AG08395 (cell line): ENCODE results near the gene DVL2.
"Not testable (repeated sequence)": the region's sequence is repeated elsewhere in the genome, so short reads cannot be mapped to it uniquely, and the experiment has no call there.

Source experiments
- DNase-seq: peaks from one replicate; pipeline ENCODE4 v3.0.0; 2012; ENCODE audit warnings: mixed read lengths, low spot score

DVL2 gene

DNA sequence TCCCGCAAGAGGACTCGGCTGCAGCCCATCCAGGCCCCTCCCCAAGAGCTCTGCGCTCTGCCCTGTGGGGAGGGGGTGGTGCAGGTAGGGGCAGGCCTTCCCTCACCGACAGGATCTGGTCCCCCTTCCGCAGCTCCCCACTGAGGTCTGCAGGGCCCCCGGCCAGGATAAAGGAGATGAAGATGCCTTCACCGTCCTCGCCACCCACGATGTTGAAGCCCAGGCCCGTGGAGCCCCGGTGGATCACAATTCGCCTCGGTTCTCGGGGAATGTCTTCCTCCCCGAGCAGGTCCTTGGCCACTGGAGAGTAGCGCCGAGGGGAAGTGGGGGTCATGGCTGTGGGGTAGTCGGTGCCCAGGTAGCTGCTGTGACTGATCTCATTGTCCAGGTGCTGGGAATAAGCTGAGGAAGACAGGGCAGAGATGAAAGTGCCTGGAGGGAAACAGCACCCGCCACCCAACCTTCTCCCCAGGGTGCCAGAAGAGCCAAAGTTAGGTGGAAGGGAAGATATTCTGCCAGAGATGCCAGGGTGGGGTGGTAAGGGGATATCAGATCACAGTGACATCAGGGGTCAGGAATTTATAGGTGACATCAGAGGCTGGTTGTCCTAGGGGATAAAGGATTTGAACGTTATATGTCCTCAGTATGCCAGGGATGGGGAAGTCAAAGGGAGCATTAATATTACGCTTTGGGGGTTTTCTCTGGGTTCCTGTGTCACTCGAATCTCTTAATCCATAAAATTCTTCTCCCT, 37.5 kb downstream of the DVL2 start:
- no peak for DNase-seq

DNA sequence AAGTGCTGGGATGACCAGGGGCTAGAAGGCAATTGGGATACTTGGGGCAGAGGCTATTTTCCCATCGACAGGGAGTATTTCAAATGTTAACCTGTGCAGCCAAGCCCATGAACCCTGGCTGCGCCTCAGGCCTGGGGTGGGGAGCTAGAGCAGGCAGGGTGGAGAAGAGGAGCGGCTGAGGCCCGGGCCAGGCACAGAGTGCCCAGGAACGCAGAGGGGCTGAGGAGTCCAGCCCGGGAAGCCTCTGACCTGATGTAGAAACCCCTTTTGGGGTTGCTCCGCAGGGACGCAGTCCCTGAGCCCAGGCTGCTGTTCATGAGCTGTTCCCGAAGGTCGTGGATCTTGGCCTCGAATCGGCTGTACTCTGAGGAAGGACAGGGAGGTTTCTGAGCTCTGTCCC, 38.3 kb downstream of the DVL2 start:
- DNase-seq: no peak

DNA sequence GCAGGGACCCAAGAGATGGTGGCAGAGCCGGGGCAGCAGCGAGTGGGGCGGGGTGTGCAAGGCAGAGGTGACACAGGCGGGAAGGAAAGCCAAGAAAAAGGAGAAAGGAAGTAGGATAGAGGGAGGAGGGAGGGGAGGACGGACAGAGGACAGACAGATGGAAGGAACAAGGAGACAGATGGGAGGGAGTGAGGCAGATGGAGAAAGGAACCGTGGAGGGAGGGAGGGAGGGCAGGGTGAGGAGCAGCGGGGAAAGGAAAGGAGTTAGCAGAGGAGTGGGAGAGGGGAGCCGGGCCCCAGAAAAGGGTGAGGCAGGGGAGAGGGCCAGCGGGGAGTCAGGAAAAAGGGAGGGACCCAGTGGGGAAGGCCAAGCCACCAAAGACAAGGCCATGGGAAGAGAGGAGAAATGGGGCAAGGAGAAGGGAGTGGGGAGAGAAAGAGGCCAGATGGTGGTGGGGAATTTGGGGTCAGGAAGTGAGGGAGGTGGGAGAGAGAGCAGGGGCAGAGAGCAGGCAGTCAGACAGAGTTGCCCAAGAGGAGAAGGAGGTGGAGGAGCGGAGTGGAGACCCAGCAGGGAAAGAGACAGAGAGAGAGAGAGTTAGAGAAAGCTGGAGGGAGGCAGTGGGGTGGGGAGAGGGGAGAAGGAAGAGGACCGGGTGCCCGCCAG, 41.9 kb downstream of the DVL2 start:
- DNase-seq: no peak

DNA sequence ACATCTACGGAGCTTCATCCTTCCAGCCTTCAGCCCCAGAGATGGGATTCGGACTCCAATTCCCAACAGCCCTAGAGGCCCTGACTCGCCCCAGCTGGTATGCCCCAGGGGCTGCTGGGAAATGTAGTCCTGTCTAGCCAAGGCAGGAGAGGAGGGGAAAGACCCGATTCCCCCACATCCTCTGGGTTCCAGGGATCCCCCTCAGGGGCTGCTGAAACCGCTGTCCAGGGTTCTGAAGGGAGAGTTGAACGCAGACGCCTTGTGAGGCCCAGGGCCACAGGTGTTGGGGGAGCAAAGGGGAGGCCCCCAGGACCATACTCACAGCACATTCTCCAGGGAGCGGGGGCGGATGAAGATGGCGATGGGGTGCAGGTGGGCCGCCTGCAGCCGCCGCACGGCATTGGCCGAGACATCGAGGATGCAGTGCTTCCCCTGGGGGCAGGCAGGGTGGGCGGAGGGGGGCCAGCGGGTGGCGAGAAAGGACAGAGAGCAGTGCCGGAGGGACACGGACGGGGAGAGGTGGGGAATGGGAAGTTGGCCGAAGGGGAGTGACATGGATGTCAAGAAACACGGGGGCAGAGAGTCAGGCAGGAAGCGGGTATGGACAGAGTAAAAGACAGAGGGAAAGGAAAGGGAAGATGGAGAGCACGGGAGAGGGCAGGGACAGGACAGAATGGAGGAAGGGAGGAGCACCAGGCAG, 42.6 kb downstream of the DVL2 start:
- peak; percentile 56 for DNase-seq

- no peak for DNase-seq
These were observed 43.2 kb downstream of the DVL2 start for GRCh38 chr17:7191069-7191468.

DNA sequence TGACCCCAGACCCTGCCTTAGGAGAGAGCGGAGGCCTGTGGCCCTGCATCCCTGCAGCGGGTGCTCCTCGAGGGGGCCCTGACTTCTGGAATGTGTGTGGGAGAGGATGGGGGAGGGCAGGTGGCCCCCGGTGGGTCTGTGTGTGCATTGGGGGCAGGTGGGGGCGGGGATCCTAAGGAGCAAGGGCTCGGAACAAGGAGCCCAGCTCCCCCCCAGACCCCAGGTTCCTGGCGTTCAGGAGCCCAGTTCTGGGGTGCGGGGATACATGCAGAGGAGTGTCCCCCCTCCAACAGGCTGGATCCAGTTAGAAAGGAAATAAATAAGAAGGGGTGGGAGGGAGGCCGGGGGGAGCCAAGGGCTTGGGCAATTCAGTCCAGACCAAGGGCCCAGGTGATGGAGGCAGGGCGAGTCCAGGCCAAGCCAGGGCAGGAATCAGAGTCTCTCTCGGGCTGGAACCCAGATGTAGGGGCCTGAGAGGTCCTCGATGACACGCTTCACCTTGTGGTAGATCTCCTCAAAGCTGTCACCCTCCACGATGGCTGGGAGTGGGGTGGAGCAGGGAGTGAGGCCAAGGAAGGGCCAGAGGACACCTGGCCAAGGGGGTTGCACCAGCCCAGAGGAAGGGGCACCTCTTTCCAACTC, 43.9 kb downstream of the DVL2 start:
- DNase-seq: no peak

GRCh38 chr17:7186241-7186640, 48.1 kb downstream of the DVL2 start:
- DNase-seq: no peak

DNA sequence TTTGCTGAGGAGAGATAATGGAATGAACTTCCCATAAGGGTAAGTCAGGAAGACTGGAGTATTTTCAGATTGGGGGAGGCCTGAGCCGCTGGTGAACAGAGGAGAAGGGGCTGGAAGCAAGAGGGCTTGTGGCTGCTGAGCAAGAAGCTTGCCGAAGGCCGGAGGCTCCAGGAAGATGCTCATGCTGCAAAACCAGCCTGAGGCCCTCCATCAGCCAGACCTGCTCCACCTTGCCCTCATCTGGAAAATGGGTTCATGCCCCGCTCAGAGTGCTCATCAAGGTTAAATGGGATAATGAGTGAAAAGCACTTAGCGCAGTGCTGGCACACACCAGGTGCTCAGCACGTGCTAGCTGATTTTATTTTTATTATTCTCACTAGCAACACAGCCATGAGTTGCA, 49.7 kb downstream of the DVL2 start:
- no peak for DNase-seq

- no peak for DNase-seq
These were observed 50.2 kb downstream of the DVL2 start for GRCh38 chr17:7184091-7184488.

GRCh38 chr17:7183433-7184090, 50.8 kb downstream of the DVL2 start:
- no peak for DNase-seq

DNA sequence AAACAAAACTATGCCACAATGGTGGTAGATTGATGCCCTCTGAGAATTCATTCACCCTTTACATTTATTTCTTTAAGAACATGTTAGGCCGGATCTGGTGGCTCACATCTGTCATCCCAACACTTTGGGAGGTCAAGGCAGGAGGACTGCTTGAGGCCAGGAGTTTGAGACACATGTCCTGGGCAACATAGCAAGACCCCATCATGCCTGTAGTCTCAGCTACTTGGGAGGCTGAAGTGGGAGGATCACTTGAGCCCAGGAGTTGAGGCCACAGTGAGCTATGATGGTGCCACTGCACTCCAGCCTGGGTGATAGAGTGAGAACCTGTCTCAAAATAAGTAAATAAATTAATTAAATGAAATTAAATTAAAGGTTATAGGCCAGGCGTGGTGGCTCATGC, 52.2 kb downstream of the DVL2 start:
- not testable (repeated sequence) for DNase-seq

- DNase-seq: no peak
These were observed 54.7 kb downstream of the DVL2 start, which contains the start of gene ASGR1 for GRCh38 chr17:7179317-7180254. Gene ASGR1 (minus strand): TSS chr17:7179370. CDS start chr17:7178563, 807 bp downstream.

GRCh38 chr17:7178973-7179316, 55.4 kb downstream of the DVL2 start:
- DNase-seq: no peak

- DNase-seq: no peak
These were observed 56.3 kb downstream of the DVL2 start for GRCh38 chr17:7177954-7178477.

DNA sequence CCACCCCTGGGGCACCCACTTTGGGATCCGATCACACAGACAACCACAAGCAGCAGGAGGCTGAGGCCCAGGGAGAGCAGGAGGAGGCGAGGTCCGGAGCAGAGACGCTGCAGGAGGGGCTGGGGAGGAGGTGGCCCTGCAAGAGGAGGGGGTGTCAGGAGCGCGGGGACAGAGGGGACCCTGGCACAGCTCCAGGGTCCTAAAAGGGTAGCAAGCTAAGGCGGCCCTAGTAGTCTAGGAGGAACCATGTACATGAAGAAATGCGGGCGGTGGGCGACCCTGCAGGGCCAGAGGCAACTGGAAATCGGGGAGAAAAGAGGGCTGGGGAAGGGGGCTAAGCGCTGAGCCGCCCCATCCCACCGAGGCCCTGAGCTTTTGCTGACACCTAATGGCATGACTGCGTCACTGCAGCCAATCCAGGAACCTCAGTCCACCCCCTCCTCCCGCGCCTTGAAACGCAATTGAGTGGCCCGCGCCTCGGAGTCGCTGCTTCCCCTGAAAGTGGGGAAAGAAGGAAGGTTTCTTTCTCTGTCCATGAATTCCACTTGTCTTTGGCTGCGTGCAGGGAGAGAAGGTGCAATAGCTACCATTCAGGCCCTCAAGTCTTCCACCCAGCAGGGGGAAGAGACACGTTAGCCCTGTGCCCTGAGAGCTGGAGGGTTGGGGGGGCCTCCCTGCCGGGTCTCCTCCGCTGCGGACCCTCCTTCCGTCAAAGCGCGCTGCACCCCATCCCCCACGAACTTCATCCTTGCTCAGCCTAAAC, 56.9 kb downstream of the DVL2 start:
- DNase-seq: peak; percentile 87

DNA sequence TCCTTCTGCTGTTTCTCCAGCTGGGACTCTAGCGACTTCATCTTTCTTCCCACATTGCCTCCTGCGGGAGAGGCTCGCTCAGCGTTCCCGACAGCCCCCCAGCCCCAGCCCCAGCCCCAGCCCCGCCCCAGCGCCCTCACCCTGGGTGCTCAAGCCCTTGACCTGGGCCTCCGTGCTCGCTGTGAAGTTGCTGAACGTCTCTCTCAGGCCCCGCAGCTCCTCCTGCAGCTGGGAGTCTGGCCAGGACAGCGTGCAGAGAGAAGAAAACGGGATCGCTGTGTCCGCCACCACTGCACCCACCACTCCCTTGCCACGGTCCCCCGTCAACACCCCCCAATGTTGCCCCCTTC, 57.5 kb downstream of the DVL2 start:
- no peak for DNase-seq

GRCh38 chr17:7176107-7176840, 58.0 kb downstream of the DVL2 start:
- DNase-seq: no peak
